Adrenal gland (tissue), 12 donors: ENCODE measurements around the gene METTL24. TPM values are rescaled to one million over a fixed set of nuclear protein-coding genes. Genes with fewer than 3 reads are reported as not detected.

Experiments
- DNase-seq, 7 donors: peaks; one replicate each; pipeline ENCODE4 v3.0.0-alpha.2; 2019 to 2020
- H3K27ac ChIP-seq, 5 donors: fragments of 200-600 bp; sonication (generic) in 4 of 5; 1 replicate in 3 of 5; 2 replicates in 2 of 5; pipeline versions ENCODE4 v1.5.1 to v1.8.0; 2016 to 2020; ENCODE audit warnings: mild to moderate bottlenecking in 1 of 5
- H3K27me3 ChIP-seq: fragments of 200-600 bp; 2 replicates; pipeline ENCODE4 v1.8.0; 2021
- H3K36me3 ChIP-seq, 2 donors: fragments of 200-600 bp; replicated peaks in 1 of 2; 1 replicate in 1 of 2; 2 replicates in 1 of 2; pipeline versions ENCODE4 v1.5.1 to v1.8.0; 2018 to 2022
- H3K4me1 ChIP-seq, 2 donors: fragments of 200-600 bp; replicated peaks in 1 of 2; 1 replicate in 1 of 2; 2 replicates in 1 of 2; pipeline versions ENCODE4 v1.5.1 to v1.8.0; 2018 to 2021
- H3K4me3 ChIP-seq, 4 donors: fragments of 200-600 bp; sonication (generic) in 3 of 4; one replicate each; pipeline ENCODE4 v1.5.1; 2016 to 2018
- H3K9me3 ChIP-seq, 3 donors: fragments of 200-600 bp; sonication (generic) in 1 of 3; replicated peaks in 1 of 3; 1 replicate in 2 of 3; 2 replicates in 1 of 3; pipeline versions ENCODE4 v1.5.1 to v1.8.0; 2016 to 2021
- CTCF ChIP-seq, 6 experiments: fragments of 450-650 bp in 4 of 6; fragments of 200-600 bp in 2 of 6; sonication (generic) in 1 of 6; IDR thresholded peaks; 1 replicate in 5 of 6; 2 replicates in 1 of 6; pipeline versions ENCODE4 v1.5.1 to v1.8.0; 2016 to 2021; ENCODE audit warnings: antibody characterized with exemption in 6 of 6, mild to moderate bottlenecking in 2 of 6, moderate library complexity in 1 of 6
- POLR2A ChIP-seq, 2 donors: fragments of 450-650 bp; IDR thresholded peaks; one replicate each; pipeline ENCODE4 v1.6.1; 2017; ENCODE audit warnings: antibody characterized with exemption in 2 of 2, mild to moderate bottlenecking in 2 of 2, moderate library complexity in 1 of 2
- WGBS, 4 donors: extraction: QIAGEN DNeasy Blood & Tissue Kit in 2 of 4; methylation state at CpG; one replicate each; pipeline versions ENCODE4 v1.1.5 to v1.1.7; 2013 to 2017; 5-methylcytosine and 5-hydroxymethylcytosine counted together
- intact Hi-C, 2 donors: fragments of 100-400 bp; cut with DNase I; formaldehyde crosslinking; loops; one replicate each; pipeline versions ENCODE4 v1.14.1 to v1.15.0; 2022 to 2023
- polyA plus RNA-seq, 3 donors: library from polyadenylated mRNA; stranded (reverse); fragments of 200-250 nt in 2 of 3; fragments of 350-450 nt in 1 of 3; fragmentation: Illumina TruSeq in 1 of 3; extraction: RNeasy Lipid Tissue Mini Kit (QIAGEN cat#74804) in 1 of 3; gene quantifications; one replicate each; pipeline ENCODE4 v1.2.3, GENCODE V29; 2013 to 2014
- total RNA-seq, 9 donors: library from RNA; depleted of rRNA in 4 of 9; stranded (reverse); fragments of >200 nt in 4 of 9; fragments of 120-200 nt in 1 of 9; fragmentation: NEBNext Ultra II Directional in 1 of 9; extraction: Animal tissue kit (Norgen Biotek cat#: 25700) in 1 of 9; gene quantifications; one replicate each; pipeline versions ENCODE4 v1.1.0 to v1.2.4, GENCODE V29; 2013 to 2023
- donor health status: healthy with polysubstance abuse.
- donor health status: Bipolar disorder and iron deficiency.
- donor health status: DM: yes; HTN: yes; CAD: no.
- donor health status: DM: no; HTN: no; CAD: no.
- donor health status: DM: no; HTN: no; CAD: no.
- donor health status: DM: yes; HTN: yes; CAD: no.

The METTL24 gene
- total and polyA plus RNA-seq, 12 donors, result 0.20 to 5.0 (median 1.8) TPM; not detected in 1

- intact Hi-C loops, result no loop called here
- Histone ChIP-seq H3K9me3 (no peaks in the 10 kb centered on the region), H3K27me3 (no peaks in the 10 kb centered on the region), H3K27ac (no peak overlapping the region), H3K4me1 (no peaks in the 10 kb centered on the region), H3K36me3 (no peaks in the 10 kb centered on the region), H3K4me3 (no peak overlapping the region)
- 67 to 78% (median 73%) methylated on average over 5 of the region's 5 CpGs for WGBS, 4 donors
- TF ChIP-seq POLR2A (IDR thresholded peaks at IDR 0.05) (no peak), CTCF (IDR thresholded peaks at IDR 0.05) (no peak)
- no peak for DNase-seq
These were observed 6.4 kb upstream of the METTL24 start for GRCh38 chr6:110364364-110365105.

- Histone ChIP-seq H3K27me3 (no peaks in the 10 kb centered on the region), H3K9me3 (no peaks in the 10 kb centered on the region), H3K4me1 (peaks cover 0 to 3% of the 10 kb centered on the region in 2 donors), H3K36me3 (no peaks in the 10 kb centered on the region), H3K27ac (no peak overlapping the region), H3K4me3 (no peak overlapping the region)
- intact Hi-C loops, result no loop called here
- DNase-seq, result no peak
- WGBS, 4 donors, result 82 to 95% (median 89%) methylated on average over 3 of the region's 3 CpGs
- TF ChIP-seq POLR2A (IDR thresholded peaks at IDR 0.05) (no peak), CTCF (IDR thresholded peaks at IDR 0.05) (no peak)
These were observed 5.6 kb upstream of the METTL24 start for GRCh38 chr6:110363748-110364147.

DNA sequence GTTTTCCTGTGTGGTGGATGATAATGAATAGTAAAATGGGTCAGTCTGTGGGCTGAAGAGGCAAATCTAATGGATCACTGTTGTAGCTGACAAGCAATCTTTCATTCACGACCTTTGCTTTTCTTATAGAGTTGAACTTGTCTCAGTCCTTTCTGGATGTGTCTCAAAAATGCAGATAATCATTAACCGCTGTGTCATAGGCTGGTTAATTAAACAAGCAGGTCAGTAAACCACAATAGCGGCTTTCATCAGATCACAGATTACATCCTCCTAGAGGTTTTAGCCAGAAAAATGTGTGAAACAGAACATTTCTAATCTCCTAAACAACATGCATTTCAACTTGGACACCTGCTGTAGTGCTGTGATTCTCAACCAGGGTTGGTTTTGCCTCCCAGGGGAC, 2.5 kb upstream of the METTL24 start:
- intact Hi-C loops, result no loop called here
- no peak overlapping the region for H3K4me3 ChIP-seq

GRCh38 chr6:110359556-110359955, 1.4 kb upstream of the METTL24 start:
- intact Hi-C loops, result no loop called here
- H3K36me3 ChIP-seq, result no peaks in the 10 kb centered on the region
- DNase-seq, result no peak
- no peak overlapping the region for H3K27ac ChIP-seq
- TF ChIP-seq POLR2A (IDR thresholded peaks at IDR 0.05) (no peak), CTCF (IDR thresholded peaks at IDR 0.05) (no peak)
- no peaks in the 10 kb centered on the region for H3K9me3 ChIP-seq
- no peaks in the 10 kb centered on the region for H3K27me3 ChIP-seq
- H3K4me3 ChIP-seq, result no peak overlapping the region
- 71 to 78% (median 75%) methylated on average over 5 of the region's 5 CpGs for WGBS, 4 donors
- H3K4me1 ChIP-seq, result peaks cover 0 to 10% of the 10 kb centered on the region in 2 donors

More for the DNA sequence above, 2.5 kb upstream of the METTL24 start:
- Histone ChIP-seq H3K4me1 (peaks cover 0 to 10% of the 10 kb centered on the region in 2 donors), H3K36me3 (no peaks in the 10 kb centered on the region), H3K27ac (no peak overlapping the region), H3K27me3 (no peaks in the 10 kb centered on the region), H3K9me3 (no peaks in the 10 kb centered on the region)
- TF ChIP-seq CTCF (IDR thresholded peaks at IDR 0.05) (no peak), POLR2A (IDR thresholded peaks at IDR 0.05) (no peak)
- 66 to 74% (median 70%) methylated on average over 3 of the region's 3 CpGs for WGBS, 4 donors
- no peak for DNase-seq
